Activated CD4-positive, alpha-beta T cell treated with anti-CD3 and anti-CD28 coated beads for 4 hours (primary cell): ENCODE data around the gene WWOX.

ENCODE experiments used
- DNase-seq, 2 donors: peaks; one replicate each; pipeline ENCODE4 v3.0.0-alpha.2; 2020

The WWOX gene

GRCh38 chr16:78895681-78896080 is 796.2 kb downstream of the WWOX start:
- DNase-seq = no peak

DNA sequence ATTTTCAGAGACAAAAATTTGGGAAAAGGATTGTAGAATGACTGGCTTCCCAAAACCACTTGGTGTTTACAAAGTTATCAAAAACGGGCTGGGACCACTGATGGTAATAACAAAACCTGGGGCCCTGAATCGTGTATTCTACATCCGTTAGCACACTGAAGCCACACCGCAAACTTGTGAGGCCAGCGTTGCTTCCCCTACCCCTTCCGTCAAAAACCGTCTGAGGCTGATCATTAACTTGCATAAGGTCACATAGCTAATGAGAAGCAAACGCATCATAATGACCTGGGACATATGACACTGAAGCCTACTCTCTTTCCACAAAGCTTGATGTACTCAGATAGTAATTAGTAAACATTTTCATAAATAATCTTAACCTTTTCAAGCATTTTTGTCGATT is 796.8 kb downstream of the WWOX start:
- DNase-seq = no peak

DNA sequence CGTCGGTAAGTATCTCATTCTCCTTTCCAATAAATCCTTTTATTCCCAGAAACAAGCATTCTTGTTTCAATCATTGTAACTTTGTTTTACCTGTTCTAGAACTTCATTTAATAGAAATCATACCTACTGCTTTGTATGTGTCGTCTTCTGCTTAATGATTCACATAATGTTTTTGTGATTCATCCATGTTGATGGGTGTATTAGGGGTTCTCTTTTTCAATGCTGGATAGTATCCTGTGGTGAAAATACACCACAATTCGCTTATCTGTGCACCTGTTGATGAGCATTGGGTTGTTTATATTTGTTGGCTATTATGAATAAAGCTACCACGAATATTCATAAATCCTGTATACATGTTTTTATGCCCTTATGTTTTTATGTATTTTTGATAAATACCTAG is 797.8 kb downstream of the WWOX start:
- DNase-seq = no peak

GRCh38 chr16:78900044-78900811 is 800.8 kb downstream of the WWOX start:
- DNase-seq = no peak

DNA sequence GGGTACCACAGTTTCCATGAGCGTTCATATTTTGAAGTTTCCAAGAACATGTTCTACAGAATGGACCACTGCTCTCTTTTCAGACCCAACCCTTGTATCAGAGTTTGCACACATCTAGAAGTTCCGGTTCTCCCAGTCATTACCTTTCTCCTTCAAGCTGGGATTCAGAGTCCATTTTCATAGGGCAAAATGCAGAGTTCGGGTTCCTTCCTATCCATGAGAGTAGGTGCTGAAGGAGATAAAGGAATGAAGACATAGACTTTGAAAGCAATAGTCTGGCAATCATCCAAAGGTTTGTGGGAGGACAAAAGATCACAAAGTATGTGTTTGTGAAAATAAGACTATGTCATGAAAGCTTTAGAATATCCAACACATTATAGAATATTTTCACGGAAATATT is 801.5 kb downstream of the WWOX start:
- DNase-seq = no peak

DNA sequence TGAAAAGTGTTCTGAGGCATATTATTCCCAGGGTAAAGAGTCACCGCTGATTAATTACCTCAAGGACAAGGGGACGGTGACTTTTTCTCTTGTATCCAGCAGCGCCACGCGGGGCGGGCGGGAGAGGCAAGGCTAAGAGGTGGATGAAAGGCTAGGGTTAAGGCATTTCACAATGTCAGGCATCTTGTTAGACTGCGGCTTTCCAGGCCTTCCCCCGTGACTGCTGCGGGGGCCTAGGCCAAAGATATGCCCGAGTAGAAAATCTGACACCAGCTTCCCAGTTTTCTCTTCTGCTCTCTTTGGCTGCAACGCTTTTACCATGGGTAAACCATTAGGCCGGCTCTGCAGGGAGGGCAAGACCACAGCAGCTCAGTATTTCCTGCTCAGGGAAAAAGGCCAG is 802.9 kb downstream of the WWOX start:
- no peak for DNase-seq

DNA sequence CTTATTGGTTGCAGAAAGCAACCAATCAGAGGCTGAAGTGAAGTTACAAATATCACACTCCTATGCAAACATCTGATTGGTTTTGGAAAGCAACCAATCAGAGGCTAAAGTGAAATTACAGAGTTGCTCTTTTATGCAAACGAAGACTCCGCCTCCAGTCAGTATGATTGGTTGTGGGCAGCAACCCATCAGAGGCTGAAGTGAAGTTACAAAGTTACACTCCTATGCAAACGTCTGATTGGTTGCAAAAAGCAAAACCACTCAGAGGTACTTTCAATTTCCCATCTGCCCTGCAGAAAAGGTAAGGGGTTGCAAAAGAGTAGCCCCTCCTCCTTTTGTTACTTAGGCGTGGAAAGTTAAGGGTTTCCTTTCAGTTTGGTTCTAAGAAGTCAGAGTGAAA is 803.8 kb downstream of the WWOX start:
- DNase-seq = no peak

DNA sequence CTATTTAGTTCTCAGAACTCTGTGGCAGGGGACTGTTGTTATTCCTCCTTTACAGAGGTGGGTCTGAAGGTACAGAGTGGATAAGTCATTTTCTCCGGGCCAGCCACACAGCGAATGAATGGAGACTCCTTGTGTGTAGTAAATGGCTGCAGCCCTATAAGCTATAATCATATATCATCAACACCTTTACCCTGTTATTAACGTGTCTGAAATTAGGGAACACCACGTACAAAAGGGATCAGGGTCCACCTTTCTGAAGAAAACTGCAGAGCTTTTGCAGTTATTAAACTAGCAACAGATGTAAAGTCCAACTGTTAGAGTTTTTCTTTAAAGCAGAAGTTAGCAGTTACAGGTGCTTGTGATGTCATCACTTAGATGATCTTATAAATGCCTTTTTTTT is 804.4 kb downstream of the WWOX start:
- DNase-seq = no peak

DNA sequence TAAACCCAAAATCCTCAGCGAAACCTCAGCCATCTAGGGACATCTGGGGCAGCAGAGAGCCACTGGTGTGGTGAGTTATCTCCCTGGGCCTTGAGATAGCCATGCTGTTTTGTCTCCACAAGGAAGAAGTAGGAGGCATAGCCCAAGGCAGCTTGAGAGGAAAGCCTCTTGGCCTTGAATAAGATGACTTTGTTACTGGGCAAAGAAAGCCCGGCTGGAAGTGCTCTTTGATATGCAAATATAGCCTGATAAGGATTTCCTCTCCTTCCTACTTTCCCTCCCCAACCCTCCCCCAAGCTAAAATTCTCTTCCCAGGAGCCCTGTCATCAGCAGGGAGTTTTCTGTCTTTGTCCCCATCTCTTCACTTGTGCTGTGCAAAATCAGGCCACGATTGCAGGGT is 806.7 kb downstream of the WWOX start:
- no peak for DNase-seq

DNA sequence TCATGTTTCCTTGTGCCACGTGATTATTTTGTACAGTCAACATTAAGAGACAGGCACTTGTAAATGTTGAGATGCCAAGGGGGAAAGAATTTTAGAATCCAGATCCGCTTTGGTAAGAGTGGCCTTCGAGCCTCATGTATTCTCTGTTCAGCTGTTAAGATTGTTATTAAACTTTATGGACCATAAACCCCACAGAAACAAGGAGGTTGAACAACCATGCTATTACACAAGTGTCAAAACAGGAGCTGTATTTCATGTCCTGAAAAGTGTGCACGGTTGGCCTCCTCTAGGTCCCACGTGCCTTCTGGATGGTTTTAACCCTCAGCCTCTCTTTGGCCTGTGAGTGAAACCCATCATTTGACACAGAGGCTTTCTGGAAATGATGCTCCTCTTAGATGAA is 809.8 kb downstream of the WWOX start:
- DNase-seq = no peak

DNA sequence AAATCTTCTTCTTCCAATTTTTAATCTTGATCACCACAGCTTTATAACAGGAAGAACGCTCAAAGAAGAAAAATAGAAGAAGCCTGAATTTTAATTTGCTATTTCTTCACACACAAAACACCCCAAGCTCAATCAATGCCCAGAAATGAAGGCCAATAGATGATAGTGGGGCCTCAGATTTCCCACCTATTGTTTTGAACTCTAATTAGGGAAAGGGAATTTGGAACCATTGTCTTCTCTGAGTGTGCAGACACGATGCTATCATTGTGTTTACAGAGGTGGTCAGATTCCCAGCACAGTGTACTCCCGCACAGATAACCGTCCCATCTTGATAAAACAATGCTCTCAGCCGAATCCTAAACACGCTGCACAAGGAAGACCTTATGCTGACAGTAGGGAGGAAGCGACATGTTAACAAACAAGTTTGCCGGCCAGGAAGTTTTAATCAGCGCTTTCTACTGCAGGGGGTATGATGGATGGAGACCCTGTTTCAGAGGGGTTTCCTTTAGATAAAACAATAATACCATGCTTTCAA is 816.4 kb downstream of the WWOX start:
- no peak for DNase-seq

- no peak for DNase-seq
These were observed 817.6 kb downstream of the WWOX start for GRCh38 chr16:78916928-78917545.

- DNase-seq = no peak
These were observed 819.4 kb downstream of the WWOX start for GRCh38 chr16:78918805-78919305.

- DNase-seq = no peak
These were observed 820.4 kb downstream of the WWOX start for GRCh38 chr16:78919852-78920251.

GRCh38 chr16:78920621-78921020 is 821.2 kb downstream of the WWOX start:
- DNase-seq = no peak

GRCh38 chr16:78925083-78925767 is 825.8 kb downstream of the WWOX start:
- peak; percentile 6 to 43 for DNase-seq

DNA sequence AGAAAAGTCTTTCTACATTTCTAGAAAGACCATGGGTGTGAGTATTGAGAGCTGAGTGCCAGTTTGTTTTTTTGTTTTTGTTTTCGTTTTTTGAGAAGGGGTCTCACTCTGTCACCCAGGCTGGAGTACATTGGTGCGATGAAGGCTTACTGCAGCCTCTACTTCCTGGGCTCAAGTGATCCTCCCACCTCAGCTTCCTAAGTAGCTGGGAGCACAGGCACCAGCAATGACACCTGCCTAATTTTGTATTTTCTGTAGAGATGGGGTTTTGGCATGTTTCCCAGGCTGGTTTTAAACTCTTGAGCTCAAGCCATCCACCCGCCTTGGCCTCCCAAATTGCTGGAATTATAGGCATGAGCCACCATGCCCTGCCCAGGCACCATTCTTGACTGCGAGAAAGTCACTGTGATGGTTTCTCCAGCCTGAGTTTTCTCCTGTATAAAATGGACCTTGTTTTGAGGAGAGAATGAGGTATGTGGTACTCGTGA is 827.3 kb downstream of the WWOX start:
- no peak for DNase-seq

GRCh38 chr16:78927766-78928165 is 828.3 kb downstream of the WWOX start:
- DNase-seq = no peak

GRCh38 chr16:78929841-78930240 is 830.4 kb downstream of the WWOX start:
- no peak for DNase-seq

- DNase-seq = no peak
These were observed 831.1 kb downstream of the WWOX start for GRCh38 chr16:78930561-78930960.

DNA sequence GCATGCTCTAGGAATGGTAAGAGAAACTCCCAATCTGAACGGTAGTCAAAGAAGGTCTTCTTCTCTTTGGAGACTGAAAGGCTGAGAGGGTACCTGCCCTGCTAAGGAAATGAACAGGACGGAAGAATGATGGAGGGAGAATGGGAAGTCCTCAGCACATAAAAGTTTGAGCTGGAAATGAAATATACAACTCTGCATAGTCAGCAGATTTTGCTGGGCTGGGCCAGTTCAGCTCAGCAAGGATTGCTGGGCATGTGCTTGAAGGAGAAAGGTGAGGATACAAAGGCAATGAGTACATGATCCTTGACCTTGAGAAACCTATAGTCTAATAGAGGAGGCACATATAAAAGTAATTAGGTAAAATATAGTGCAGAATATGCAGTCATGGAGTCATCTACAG is 831.8 kb downstream of the WWOX start:
- DNase-seq = no peak

GRCh38 chr16:78931678-78932077 is 832.2 kb downstream of the WWOX start:
- no peak for DNase-seq

GRCh38 chr16:78932355-78932943 is 833.0 kb downstream of the WWOX start:
- DNase-seq = no peak
